H1 (cell line): ENCODE data around the gene WSCD1. TPM values are rescaled to one million over a fixed set of nuclear protein-coding genes. Genes with fewer than 3 reads are reported as not detected.

Source experiments
- BCL11A ChIP-seq, 2 experiments: IDR thresholded peaks; one replicate each; pipeline ENCODE4 v1.6.1; 2011; ENCODE audit warnings: low read depth in 2 of 2, low read length in 2 of 2, mild to moderate bottlenecking in 2 of 2
- CBX8 ChIP-seq: fragments of 300-800, 300-1000 bp; sonication (generic); IDR thresholded peaks from 2 replicates; pipeline ENCODE4 v1.7.1; 2016; ENCODE audit warnings: low read depth, low read length, borderline replicate concordance
- CEBPB ChIP-seq: IDR thresholded peaks from 2 replicates; pipeline ENCODE4 v1.6.1; 2012; ENCODE audit warnings: low read depth, low read length
- EZH2 ChIP-seq: fragments of 200-600 bp; sonication (generic); IDR thresholded peaks from 2 replicates; pipeline ENCODE4 v1.7.1; 2012; ENCODE audit warnings: low read depth, mild to moderate bottlenecking, moderate library complexity, low read length, inconsistent platforms; ENCODE audit not compliant: severe bottlenecking
- RXRA ChIP-seq: IDR thresholded peaks from 2 replicates; pipeline ENCODE4 v1.6.1; 2011; ENCODE audit warnings: low read depth, mild to moderate bottlenecking, low read length, moderate library complexity; ENCODE audit not compliant: insufficient read depth
- SP2 ChIP-seq: IDR thresholded peaks from 2 replicates; pipeline ENCODE4 v1.6.1; 2012; ENCODE audit warnings: mild to moderate bottlenecking, low read length, inconsistent platforms
- polyA plus RNA-seq, 7 experiments: library from polyadenylated mRNA; depleted of rRNA in 3 of 7; stranded (reverse) in 5 of 7; unstranded in 2 of 7; fragments of >200 nt in 5 of 7; fragments of 200-250 nt in 2 of 7; gene quantifications; 1 replicate in 5 of 7; 2 replicates in 1 of 7; 4 replicates in 1 of 7; pipeline versions ENCODE4 v1.2.1 to v1.2.3, GENCODE V29; 2011 to 2013; ENCODE audit warnings: missing spikeins in 2 of 7, mixed read lengths in 2 of 7
- total RNA-seq: library from RNA; stranded (reverse); fragmentation: NEBNext Ultra II Directional; extraction: Animal tissue kit (Norgen Biotek cat#: 25700); gene quantifications from 2 replicates; pipeline ENCODE4 v1.2.1, GENCODE V29; 2021

WSCD1 gene
- total and polyA plus RNA-seq, 2 of the 8 experiments (the other 6 are each of a cell fraction or from before 2014, with no cell fraction given): 21.9 to 39.0 TPM

GRCh38 chr17:6165806-6166205 is 95.6 kb downstream of the WSCD1 start (continued):
- TF ChIP-seq EZH2: no peak
- no peak for TF ChIP-seq SP2
- no peak for TF ChIP-seq CBX8
- TF ChIP-seq RXRA: no peak
- TF ChIP-seq CEBPB: no peak
- no peak for TF ChIP-seq BCL11A (IDR thresholded peaks at IDR 0.05; ENCODE audit: low read depth in 2 of 2, low read length in 2 of 2)
